ENCODE measurements around the gene KBTBD12. TPM values are rescaled to one million over a fixed set of nuclear protein-coding genes. Genes with fewer than 3 reads are reported as not detected.

The KBTBD12 gene
- total RNA-seq, 1 donor from 2014 or later, result not detected

- H3K4me3 Mint-ChIP-seq (ENCODE audit: unreplicated experiment), result no peak overlapping the region
- no peaks in the 10 kb centered on the region for H3K36me3 Mint-ChIP-seq (ENCODE audit: low read depth)
- H3K4me1 Mint-ChIP-seq (ENCODE audit: low read depth), result peaks cover 4% of the 10 kb centered on the region
- no peak for TF ChIP-seq CTCF (IDR thresholded peaks at IDR 0.05)
- peaks cover 8% of the 10 kb centered on the region for H3K9me3 Mint-ChIP-seq (ENCODE audit: low read depth)
- H3K27me3 Mint-ChIP-seq (ENCODE audit: low read depth), result no peaks in the 10 kb centered on the region
- no peak overlapping the region for H3K27ac Mint-ChIP-seq (ENCODE audit: unreplicated experiment)
- no peak for DNase-seq (ENCODE audit: low spot score)
These were observed 70.2 kb downstream of the KBTBD12 start for GRCh38 chr3:127985216-127985615.

GRCh38 chr3:127985655-127986225 is 70.7 kb downstream of the KBTBD12 start:
- Mint-ChIP-seq H3K27me3 (ENCODE audit: low read depth) (no peaks in the 10 kb centered on the region), H3K4me1 (ENCODE audit: low read depth) (peaks cover 4% of the 10 kb centered on the region), H3K4me3 (ENCODE audit: unreplicated experiment) (no peak overlapping the region), H3K36me3 (ENCODE audit: low read depth) (no peaks in the 10 kb centered on the region), H3K9me3 (ENCODE audit: low read depth) (peaks cover 8% of the 10 kb centered on the region), H3K27ac (ENCODE audit: unreplicated experiment) (no peak overlapping the region)
- DNase-seq (ENCODE audit: low spot score), result no peak
- no peak for TF ChIP-seq CTCF (IDR thresholded peaks at IDR 0.05)

- no peaks in the 10 kb centered on the region for H3K36me3 Mint-ChIP-seq (ENCODE audit: low read depth)
- peaks cover 4% of the 10 kb centered on the region for H3K4me1 Mint-ChIP-seq (ENCODE audit: low read depth)
- no peak overlapping the region for H3K4me3 Mint-ChIP-seq (ENCODE audit: unreplicated experiment)
- DNase-seq (ENCODE audit: low spot score), result no peak
- H3K9me3 Mint-ChIP-seq (ENCODE audit: low read depth), result no peaks in the 10 kb centered on the region
- no peak for TF ChIP-seq CTCF (IDR thresholded peaks at IDR 0.05)
- no peak overlapping the region for H3K27ac Mint-ChIP-seq (ENCODE audit: unreplicated experiment)
- no peaks in the 10 kb centered on the region for H3K27me3 Mint-ChIP-seq (ENCODE audit: low read depth)
These were observed 71.8 kb downstream of the KBTBD12 start for GRCh38 chr3:127986803-127987202.

- Mint-ChIP-seq H3K27me3 (ENCODE audit: low read depth) (no peaks in the 10 kb centered on the region), H3K4me1 (ENCODE audit: low read depth) (peaks cover 4% of the 10 kb centered on the region), H3K9me3 (ENCODE audit: low read depth) (no peaks in the 10 kb centered on the region), H3K36me3 (ENCODE audit: low read depth) (no peaks in the 10 kb centered on the region), H3K27ac (ENCODE audit: unreplicated experiment) (no peak overlapping the region), H3K4me3 (ENCODE audit: unreplicated experiment) (no peak overlapping the region)
- no peak for TF ChIP-seq CTCF (IDR thresholded peaks at IDR 0.05)
- no peak for DNase-seq (ENCODE audit: low spot score)
These were observed 72.4 kb downstream of the KBTBD12 start for GRCh38 chr3:127987309-127987995.

DNA sequence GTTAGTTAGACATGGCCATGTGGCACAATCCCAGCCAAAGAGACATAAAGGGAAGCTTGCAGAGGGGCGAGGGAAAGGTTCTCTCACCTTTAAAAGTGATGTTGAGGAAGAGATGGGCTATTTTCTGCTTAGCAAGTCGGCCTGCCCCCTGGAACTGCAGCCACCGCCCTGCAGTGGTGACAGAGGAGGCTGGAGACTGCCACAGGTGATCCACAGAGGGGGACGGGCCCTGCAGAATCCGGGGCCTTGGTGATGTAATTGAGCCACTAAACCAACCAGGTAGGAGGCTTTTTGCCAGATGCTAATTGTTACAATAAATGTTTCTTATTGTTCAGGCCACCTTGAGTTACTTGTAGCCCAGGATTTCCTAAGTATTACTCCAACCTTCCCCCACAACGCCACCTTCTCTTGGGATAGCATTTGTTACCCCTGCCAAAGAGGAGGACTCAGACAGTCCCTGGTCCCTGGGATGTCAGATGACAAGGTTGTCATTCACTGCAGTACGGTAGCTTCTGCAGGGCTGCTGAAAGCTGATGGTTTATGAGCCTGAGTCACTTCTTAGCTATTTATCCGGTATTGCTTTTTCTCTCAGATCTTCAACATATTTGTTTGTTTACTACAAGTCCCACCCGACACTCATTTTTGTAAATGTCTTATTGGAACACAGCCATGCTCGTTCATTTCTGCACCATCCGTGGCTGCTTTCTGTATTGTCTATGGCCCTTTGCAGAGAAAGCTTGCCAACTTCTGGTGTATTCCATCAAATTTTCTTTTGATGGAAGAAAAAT is 73.9 kb downstream of the KBTBD12 start:
- Mint-ChIP-seq H3K9me3 (ENCODE audit: low read depth) (no peaks in the 10 kb centered on the region), H3K36me3 (ENCODE audit: low read depth) (no peaks in the 10 kb centered on the region), H3K27ac (ENCODE audit: unreplicated experiment) (no peak overlapping the region), H3K4me3 (ENCODE audit: unreplicated experiment) (no peak overlapping the region), H3K27me3 (ENCODE audit: low read depth) (no peaks in the 10 kb centered on the region), H3K4me1 (ENCODE audit: low read depth) (peaks cover 4% of the 10 kb centered on the region)
- DNase-seq (ENCODE audit: low spot score), result no peak
- TF ChIP-seq CTCF (IDR thresholded peaks at IDR 0.05), result no peak

Data from chondrocyte (in vitro differentiated cells).